GM12801 (cell line): ENCODE results near the gene NEDD9.

Source experiments
- TF ChIP-seq, protein P1 (sequence below): IDR thresholded peaks from one replicate; pipeline ENCODE4 v1.5.1; 2011; ENCODE audit warnings: control low read depth; ENCODE audit not compliant: insufficient read length; ENCODE audit errors: extremely low read depth

The NEDD9 gene

DNA sequence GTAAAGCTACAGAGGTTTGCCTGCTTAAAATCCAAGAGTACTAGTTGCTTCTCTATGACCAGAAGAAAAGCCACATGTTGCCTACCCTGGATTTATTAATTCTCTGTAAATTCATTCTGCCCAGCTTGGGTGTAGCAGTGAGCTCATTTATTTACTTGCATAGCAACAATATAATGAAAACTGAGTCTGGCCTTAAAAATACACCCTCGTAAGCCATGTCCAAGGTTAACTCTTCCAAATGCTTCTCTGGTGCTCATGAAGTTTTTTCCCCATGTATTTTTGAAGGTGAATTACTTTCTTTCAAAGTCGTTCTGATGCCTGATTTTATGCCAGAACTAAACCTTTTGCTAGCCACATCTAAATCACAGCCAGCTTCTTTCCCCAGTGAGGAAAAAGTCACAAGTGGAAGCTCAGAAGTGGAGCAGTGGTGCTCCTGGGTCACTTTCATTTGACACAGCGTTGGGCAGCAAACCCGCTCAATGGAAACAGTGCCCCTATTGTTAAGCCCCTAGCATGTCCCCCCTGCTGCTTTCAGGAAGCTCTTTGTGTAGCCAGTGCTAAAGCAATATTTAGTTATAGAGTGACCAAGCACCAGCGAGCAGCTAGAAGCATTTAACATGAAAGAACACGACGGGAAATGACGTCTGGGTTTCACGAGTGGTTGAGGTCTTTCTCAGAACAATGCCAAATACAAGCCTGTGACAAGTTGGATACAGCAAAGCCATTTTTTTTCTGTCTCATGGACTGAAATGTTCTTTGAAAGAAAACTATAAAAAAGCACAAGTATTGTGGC is 29.8 kb downstream of the NEDD9 start:
- TF ChIP-seq, protein P1, sequence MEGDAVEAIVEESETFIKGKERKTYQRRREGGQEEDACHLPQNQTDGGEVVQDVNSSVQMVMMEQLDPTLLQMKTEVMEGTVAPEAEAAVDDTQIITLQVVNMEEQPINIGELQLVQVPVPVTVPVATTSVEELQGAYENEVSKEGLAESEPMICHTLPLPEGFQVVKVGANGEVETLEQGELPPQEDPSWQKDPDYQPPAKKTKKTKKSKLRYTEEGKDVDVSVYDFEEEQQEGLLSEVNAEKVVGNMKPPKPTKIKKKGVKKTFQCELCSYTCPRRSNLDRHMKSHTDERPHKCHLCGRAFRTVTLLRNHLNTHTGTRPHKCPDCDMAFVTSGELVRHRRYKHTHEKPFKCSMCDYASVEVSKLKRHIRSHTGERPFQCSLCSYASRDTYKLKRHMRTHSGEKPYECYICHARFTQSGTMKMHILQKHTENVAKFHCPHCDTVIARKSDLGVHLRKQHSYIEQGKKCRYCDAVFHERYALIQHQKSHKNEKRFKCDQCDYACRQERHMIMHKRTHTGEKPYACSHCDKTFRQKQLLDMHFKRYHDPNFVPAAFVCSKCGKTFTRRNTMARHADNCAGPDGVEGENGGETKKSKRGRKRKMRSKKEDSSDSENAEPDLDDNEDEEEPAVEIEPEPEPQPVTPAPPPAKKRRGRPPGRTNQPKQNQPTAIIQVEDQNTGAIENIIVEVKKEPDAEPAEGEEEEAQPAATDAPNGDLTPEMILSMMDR = no peak

DNA sequence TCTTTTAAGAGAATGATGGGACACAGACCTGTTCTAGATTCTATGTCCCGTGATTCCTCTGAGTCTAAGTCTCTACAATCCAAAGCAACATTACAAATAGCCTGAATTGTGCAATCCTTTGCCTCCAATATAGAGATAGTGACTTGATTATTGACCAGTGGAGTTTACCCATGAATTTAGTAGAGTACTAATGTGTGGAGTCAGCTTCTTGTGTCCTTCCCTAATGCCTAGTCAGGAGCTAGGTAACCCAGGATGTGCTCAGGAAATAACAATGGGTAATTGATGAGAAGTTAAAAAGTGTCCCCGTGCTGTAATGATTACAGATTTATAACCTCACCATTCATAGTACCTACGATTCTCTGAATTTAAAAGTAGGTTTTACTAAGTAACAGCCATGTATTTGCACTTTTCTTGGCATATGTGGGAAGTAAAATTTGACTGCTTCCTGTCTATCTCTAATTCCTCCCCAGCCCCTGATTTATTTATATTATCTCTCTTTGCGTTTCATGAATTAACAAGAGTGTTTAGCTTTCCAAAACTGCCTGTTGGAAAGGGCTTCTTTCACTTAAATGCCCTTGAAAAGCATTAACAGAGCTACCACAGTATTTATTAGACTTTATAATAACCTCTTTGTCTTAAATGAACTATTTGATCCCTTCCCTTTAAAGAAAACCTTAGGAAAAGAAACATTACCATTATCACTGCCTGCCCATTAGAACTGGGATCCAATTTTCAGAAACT is 30.5 kb downstream of the NEDD9 start:
- TF ChIP-seq, protein P1 = no peak

DNA sequence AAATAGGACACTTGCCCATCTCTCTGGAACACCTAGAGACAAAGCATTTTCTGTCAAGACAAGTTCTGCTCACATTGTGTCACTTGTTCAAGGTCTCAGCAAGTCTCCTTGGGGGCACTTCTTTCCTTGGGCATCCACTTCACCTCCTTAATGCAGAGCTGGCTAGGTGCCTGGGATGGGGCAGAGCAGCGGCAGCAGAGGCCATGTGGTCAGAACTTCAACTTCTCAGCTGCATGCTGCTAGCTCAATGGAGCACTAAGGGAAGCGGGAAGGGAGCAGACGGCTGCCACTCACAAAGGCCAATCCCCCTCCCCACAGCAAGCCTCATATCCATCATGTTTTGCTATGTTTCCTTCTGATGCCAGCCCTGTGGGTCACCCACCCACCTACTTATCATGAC is 31.5 kb downstream of the NEDD9 start:
- TF ChIP-seq, protein P1 = no peak

DNA sequence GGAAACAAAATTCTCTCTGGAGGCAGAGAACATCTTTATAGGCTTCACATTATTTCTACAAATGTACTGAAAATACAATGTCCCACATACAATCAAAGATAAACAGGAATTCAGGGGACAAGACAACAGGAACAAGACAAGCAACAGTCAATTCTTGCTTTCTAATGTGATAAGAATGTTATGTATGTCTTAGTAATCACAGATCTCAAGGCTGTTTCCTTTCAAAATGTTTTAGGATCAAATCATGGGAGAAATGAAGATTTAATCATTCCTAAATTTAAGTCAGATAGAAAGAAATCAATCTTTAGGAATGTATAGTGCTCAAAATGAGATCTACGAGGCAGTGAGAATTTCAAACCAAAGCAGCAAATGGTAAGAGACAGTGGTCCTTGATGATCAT is 32.1 kb downstream of the NEDD9 start:
- TF ChIP-seq, protein P1 = no peak

DNA sequence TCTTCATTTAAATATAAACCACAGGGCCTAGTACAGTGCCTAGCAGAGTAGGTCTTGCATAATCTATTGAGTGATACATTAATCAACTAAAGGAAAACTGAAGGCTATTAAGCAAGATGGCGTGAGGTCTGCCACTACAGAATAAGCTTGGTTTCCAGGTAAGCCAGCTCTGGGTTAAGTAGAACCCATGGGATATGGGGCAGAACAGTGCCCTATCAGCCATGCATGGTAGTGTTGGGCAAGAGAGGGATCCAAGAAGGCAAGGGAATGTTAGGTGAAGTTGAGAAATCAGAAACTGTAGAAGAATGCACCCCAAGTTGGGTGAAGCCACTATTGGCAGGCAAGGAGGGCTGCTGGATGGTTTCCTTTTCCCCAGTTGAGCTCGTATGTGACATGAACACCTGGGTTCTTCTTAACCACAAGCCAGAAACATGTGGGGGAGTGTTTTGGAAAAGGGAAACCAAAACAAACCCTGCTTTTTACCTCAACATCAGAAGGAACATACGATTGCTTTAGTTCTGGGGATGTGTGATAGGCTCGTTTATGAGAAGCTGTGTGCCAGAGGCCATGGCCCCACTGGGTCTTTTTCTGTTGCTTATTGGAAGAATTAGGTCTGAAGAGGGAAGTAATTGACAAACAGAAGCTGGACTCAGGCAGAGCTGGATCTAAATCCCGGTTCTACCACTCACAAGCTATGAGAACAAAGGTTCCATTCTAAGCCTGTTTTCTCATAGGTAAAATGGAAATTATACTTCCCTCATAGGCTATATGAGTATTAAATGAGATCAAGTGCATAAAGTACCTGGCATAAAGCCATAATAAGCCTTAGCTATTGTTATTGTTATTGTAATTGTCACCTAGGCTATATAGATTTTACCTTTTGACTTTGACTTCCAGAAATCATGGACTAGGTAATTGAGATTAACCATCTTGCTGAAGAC is 33.5 kb downstream of the NEDD9 start:
- TF ChIP-seq, protein P1 = no peak

DNA sequence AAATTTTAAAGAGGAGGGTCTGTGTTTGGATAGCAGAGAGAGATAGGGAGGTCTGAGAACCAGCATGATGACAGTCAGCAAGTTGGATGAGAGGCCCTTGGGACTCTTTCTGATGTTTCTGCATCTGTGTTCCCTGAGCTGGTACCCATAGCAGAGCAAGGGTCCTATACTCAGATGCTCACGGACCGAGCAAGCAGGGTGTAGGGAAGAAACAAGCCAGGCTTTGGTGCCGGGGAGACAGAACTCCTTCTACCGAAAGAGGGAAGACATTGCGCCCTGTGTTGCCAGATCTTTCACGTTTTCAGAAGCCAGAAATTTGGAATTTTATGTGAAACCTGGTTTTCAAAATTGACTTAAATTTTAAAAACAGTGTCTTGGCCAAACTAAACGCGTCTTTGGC is 34.6 kb downstream of the NEDD9 start:
- TF ChIP-seq, protein P1 = no peak

DNA sequence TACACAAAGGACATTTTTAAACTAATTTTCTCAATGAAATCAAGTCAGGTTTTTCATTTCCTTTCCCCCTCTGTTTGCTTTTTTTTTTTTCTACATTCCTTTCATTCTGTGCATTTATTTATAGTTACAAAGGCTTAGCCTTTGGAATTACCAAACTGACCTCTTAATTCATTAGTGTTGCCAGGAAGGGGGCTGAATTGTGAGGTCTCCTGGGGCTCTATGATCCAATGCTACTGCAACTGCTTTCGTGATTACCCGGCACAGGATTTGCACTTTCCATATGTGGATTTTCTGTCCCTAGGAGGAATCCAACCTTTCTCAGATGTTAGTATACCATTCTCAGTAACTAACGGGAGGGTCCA is 35.3 kb downstream of the NEDD9 start:
- TF ChIP-seq, protein P1 = no peak
